Measurements from ENCODE around the gene ADAM17. TPM values are rescaled to one million over a fixed set of nuclear protein-coding genes. Genes with fewer than 3 reads are reported as not detected.
A peak's percentile ranks its signal among the peaks of the same experiment; 100 is the strongest.
"Not testable (repeated sequence)": the region's sequence is repeated elsewhere in the genome, so short reads cannot be mapped to it uniquely, and the experiment has no call there.

ADAM17 gene
- polyA plus RNA-seq, 1 donor: 21.1 TPM

DNA sequence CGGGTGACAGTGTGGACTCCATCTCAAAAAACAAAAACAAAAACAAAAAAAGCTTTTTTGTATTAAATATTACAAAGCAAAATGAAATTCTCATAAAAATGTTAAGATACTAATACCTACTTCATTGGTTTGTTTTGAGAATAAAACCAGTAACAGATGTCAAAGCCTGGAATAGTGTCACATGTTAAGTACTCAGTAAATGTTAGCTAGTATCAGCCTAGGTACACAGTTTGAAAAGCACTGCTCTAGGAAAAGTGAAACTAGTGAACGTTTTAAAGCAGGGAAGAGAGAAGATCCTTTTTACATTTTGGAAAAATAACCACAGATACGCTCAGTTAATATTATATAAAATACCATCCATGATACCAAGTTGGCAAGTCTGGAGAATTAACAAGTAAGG, 37.1 kb upstream of the ADAM17 start:
- peaks cover 27% of the 10 kb centered on the region for H3K36me3 ChIP-seq (ENCODE audit: control insufficient read depth, insufficient read depth, low read length)
- 20% methylated on average over 1 of the region's 3 CpGs for WGBS (ENCODE audit: insufficient coverage, low lambda C conversion rate)
- no peak for DNase-seq

DNA sequence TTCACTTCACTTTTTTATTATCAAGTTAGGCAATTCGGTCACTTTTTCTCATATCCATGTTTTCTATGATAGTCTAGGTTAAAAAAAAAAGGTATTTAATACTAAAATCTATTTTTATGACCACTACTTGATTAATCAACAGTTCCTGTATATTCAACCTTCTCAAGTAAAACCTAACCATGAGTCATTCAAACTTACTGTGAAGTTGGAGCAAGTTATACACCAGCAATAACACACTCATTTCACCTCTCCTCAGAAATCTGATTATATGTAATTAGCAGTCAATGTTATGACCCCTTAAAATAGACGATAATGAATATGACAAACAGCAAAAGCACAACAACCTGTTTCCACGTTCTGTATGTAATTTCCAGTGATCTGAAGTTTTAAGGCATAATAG, 35.0 kb upstream of the ADAM17 start:
- no CpG with 5 or more reads among the region's 3 CpGs for WGBS (ENCODE audit: insufficient coverage, low lambda C conversion rate)
- Histone ChIP-seq H3K4me3 (ENCODE audit: low read length) (no peak overlapping the region), H3K27ac (ENCODE audit: low read length) (no peak overlapping the region), H3K4me1 (ENCODE audit: control insufficient read depth, insufficient read depth, low read length) (no peaks in the 10 kb centered on the region), H3K27me3 (ENCODE audit: control insufficient read depth, insufficient read depth, low read length) (no peaks in the 10 kb centered on the region), H3K36me3 (ENCODE audit: control insufficient read depth, insufficient read depth, low read length) (peaks cover 39% of the 10 kb centered on the region), H3K9me3 (ENCODE audit: control insufficient read depth, low read depth, low read length) (no peaks in the 10 kb centered on the region)
- DNase-seq: no peak

More for the DNA sequence above, 37.1 kb upstream of the ADAM17 start:
- Histone ChIP-seq H3K4me1 (ENCODE audit: control insufficient read depth, insufficient read depth, low read length) (no peaks in the 10 kb centered on the region), H3K9me3 (ENCODE audit: control insufficient read depth, low read depth, low read length) (no peaks in the 10 kb centered on the region), H3K27me3 (ENCODE audit: control insufficient read depth, insufficient read depth, low read length) (no peaks in the 10 kb centered on the region), H3K4me3 (ENCODE audit: low read length) (no peak overlapping the region), H3K27ac (ENCODE audit: low read length) (no peak overlapping the region)

DNA sequence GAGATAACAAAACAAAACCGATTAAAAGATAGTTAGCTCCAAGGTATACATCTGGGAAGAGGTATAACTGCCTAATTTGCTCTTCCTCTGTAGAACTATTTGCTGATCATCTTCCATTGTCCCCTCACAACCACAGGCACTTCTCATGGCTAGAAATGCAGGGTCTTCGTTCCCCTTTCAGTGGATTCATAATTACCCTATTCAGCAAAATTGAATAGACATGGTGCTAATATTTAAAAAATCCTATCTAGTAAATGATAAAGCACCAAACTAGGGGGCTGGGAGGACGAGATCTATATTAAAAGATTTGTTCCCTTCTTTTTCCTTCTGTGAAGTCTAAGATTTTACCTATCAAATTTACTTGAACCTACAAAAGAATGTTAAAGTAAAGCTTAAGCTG, 30.8 kb upstream of the ADAM17 start:
- 100% methylated on average over 1 of the region's 3 CpGs for WGBS (ENCODE audit: insufficient coverage, low lambda C conversion rate)
- no peak for DNase-seq
- Histone ChIP-seq H3K4me3 (ENCODE audit: low read length) (no peak overlapping the region), H3K4me1 (ENCODE audit: control insufficient read depth, insufficient read depth, low read length) (no peaks in the 10 kb centered on the region), H3K27me3 (ENCODE audit: control insufficient read depth, insufficient read depth, low read length) (no peaks in the 10 kb centered on the region), H3K36me3 (ENCODE audit: control insufficient read depth, insufficient read depth, low read length) (peaks cover 51% of the 10 kb centered on the region), H3K27ac (ENCODE audit: low read length) (no peak overlapping the region), H3K9me3 (ENCODE audit: control insufficient read depth, low read depth, low read length) (no peaks in the 10 kb centered on the region)

DNA sequence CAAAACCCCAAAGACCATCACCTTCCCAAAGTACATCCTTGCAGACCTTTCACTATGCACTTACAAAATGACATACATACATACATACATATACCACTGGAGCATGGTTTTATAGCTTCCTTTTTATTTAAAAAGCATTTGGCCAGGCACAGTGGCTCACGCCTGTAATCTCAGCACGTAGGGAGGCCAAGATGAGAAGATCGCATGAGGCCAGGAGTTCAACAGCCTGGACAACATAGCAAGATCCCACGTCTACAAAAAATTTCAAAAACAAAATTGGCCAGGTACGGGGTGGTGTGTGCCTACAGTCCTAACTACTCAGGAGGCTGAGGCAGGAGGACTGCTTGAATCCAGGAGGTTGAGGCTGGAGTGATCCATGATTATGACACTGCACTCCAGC, 29.9 kb upstream of the ADAM17 start:
- H3K27me3 ChIP-seq (ENCODE audit: control insufficient read depth, insufficient read depth, low read length): no peaks in the 10 kb centered on the region
- H3K9me3 ChIP-seq (ENCODE audit: control insufficient read depth, low read depth, low read length): no peaks in the 10 kb centered on the region
- H3K27ac ChIP-seq (ENCODE audit: low read length): no peak overlapping the region
- H3K4me1 ChIP-seq (ENCODE audit: control insufficient read depth, insufficient read depth, low read length): no peaks in the 10 kb centered on the region
- DNase-seq: no peak
- H3K4me3 ChIP-seq (ENCODE audit: low read length): no peak overlapping the region
- H3K36me3 ChIP-seq (ENCODE audit: control insufficient read depth, insufficient read depth, low read length): peaks cover 48% of the 10 kb centered on the region
- WGBS (ENCODE audit: insufficient coverage, low lambda C conversion rate): no CpG with 5 or more reads among the region's 5 CpGs

DNA sequence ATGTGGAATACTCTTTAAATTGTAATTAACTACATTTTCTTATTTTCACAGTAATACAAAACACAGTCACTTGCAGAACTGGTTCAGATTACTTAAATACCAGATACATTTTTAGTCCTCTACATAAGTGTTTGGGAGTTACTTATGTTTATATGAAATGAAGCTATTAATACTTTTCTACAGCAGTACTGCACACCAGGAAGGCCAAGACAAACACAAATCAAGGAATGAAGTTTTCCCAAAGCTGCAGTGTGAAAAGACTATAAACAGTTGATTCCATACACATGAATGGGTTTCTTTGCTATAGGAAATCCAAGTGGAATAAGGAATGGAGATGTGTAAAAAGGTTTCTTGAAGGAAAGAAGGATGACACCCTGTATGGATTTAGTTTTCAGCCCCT, 29.3 kb upstream of the ADAM17 start:
- DNase-seq; H3K9me3 ChIP-seq (ENCODE audit: control insufficient read depth, low read depth, low read length); H3K27ac ChIP-seq (ENCODE audit: low read length); H3K4me3 ChIP-seq (ENCODE audit: low read length); H3K27me3 ChIP-seq (ENCODE audit: control insufficient read depth, insufficient read depth, low read length); H3K4me1 ChIP-seq (ENCODE audit: control insufficient read depth, insufficient read depth, low read length): not testable (repeated sequence)
- H3K36me3 ChIP-seq (ENCODE audit: control insufficient read depth, insufficient read depth, low read length): peaks cover 46% of the 10 kb centered on the region

DNA sequence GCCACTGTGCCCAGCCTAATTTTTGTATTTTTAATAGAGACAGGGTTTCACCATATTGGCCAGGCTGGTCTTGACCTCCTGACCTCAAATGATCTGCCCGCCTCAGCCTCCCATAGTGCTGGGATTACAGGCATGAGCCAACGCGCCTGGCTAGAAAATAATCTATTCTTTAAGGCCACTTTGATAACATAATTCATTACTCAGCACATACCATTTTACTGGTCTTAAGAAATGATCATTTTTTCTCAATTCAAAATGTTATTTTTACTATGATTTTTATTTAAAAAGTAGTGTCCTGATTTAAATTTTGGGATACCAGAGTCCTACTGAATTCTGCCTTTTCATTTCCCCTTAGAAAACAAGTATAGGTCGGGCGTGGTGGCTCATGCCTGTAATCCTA, 27.0 kb upstream of the ADAM17 start:
- H3K9me3 ChIP-seq (ENCODE audit: control insufficient read depth, low read depth, low read length): no peaks in the 10 kb centered on the region
- peaks cover 31% of the 10 kb centered on the region for H3K36me3 ChIP-seq (ENCODE audit: control insufficient read depth, insufficient read depth, low read length)
- no CpG with 5 or more reads among the region's 5 CpGs for WGBS (ENCODE audit: insufficient coverage, low lambda C conversion rate)
- DNase-seq: no peak
- no peak overlapping the region for H3K27ac ChIP-seq (ENCODE audit: low read length)
- no peaks in the 10 kb centered on the region for H3K27me3 ChIP-seq (ENCODE audit: control insufficient read depth, insufficient read depth, low read length)
- H3K4me3 ChIP-seq (ENCODE audit: low read length): no peak overlapping the region
- peaks cover under 1% of the 10 kb centered on the region for H3K4me1 ChIP-seq (ENCODE audit: control insufficient read depth, insufficient read depth, low read length)

DNA sequence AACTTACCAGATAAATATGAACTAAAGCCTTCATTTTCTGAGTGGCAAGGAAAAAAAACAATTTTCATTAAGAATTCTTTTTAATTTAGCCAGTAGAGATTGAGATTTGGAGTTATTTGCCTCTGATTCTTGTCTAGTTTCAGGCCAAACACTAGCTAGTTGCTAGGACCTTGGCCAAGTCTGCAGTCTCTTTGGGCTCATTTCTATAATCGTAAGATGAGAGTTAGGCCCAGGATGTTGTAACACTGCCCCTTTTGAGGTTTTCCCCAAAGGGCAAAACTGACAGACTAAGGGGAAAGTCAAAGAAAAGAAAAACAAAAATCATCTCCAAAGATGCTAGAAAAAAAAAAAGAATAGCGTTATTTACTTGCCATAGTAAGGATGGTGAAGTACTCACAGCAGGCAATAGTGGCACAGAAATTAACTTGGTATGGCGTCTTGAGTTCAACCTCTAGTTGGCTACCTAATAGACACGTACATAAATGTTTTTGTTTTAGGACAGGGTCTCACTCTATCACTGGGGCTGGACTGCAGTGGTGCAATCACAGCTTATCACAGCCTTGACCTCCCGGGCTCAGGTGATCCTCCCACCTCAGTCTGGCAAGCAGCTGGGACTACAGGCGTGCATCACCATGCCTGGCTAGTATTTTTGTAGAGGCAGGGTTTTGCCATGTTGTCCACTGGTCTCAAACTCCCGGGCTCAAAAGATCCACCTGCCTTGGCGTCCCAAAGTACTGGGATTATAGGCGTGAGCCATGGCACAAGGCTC, 23.0 kb upstream of the ADAM17 start:
- Histone ChIP-seq H3K36me3 (ENCODE audit: control insufficient read depth, insufficient read depth, low read length) (peaks cover 7% of the 10 kb centered on the region), H3K4me3 (ENCODE audit: low read length) (no peak overlapping the region), H3K4me1 (ENCODE audit: control insufficient read depth, insufficient read depth, low read length) (peaks cover 9% of the 10 kb centered on the region), H3K9me3 (ENCODE audit: control insufficient read depth, low read depth, low read length) (no peaks in the 10 kb centered on the region), H3K27me3 (ENCODE audit: control insufficient read depth, insufficient read depth, low read length) (no peaks in the 10 kb centered on the region), H3K27ac (ENCODE audit: low read length) (no peak overlapping the region)
- 90% methylated on average over 2 of the region's 9 CpGs for WGBS (ENCODE audit: insufficient coverage, low lambda C conversion rate)
- DNase-seq: no peak

DNA sequence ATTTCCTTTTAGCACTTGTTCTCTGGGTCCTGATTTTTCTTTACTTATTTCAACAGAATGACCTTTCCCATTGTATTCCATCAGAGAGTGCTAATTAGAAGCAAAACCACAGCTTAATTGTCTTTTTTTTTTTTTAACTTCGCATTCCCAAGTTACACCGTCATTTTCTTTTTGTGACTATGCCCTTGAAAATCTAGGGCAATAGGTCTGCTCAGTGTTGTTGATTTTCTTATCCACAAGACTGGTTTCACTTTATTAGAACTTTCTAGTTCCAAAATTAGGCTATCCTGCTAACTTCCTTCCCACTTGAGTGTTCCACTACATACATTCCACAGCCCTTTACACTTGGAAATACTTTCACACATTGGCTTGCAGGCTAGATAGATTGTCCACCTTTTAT, 18.7 kb upstream of the ADAM17 start:
- no peaks in the 10 kb centered on the region for H3K9me3 ChIP-seq (ENCODE audit: control insufficient read depth, low read depth, low read length)
- H3K27me3 ChIP-seq (ENCODE audit: control insufficient read depth, insufficient read depth, low read length): no peaks in the 10 kb centered on the region
- peak; percentile 11 to 72 for DNase-seq
- peak overlapping the region; percentile 47 for H3K27ac ChIP-seq (ENCODE audit: low read length)
- H3K4me1 ChIP-seq (ENCODE audit: control insufficient read depth, insufficient read depth, low read length): peaks cover 9% of the 10 kb centered on the region
- 12% methylated on average over 2 of the region's 2 CpGs for WGBS (ENCODE audit: insufficient coverage, low lambda C conversion rate)
- H3K4me3 ChIP-seq (ENCODE audit: low read length): no peak overlapping the region
- H3K36me3 ChIP-seq (ENCODE audit: control insufficient read depth, insufficient read depth, low read length): no peaks in the 10 kb centered on the region

DNA sequence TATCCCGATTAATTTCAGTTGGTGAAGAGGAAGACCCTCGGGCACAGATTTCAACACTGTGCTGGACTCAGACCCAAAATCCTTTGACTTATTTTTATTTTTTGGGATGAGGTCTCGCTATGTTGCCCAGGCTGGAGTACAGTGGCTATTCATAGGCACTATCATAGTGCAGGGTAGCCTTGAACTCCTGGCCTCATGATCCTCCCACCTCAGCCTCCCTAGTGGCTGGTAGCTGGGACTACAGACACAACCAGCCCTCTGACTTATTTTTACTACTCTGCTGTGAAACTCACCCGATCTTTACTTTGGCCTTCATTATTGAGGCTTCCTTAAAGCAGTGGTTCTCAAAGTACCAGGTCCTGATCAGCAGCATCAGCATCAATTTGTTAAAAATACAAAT, 18.2 kb upstream of the ADAM17 start:
- peak overlapping the region; percentile 47 for H3K27ac ChIP-seq (ENCODE audit: low read length)
- H3K4me3 ChIP-seq (ENCODE audit: low read length): no peak overlapping the region
- H3K36me3 ChIP-seq (ENCODE audit: control insufficient read depth, insufficient read depth, low read length): no peaks in the 10 kb centered on the region
- peak in 1 of 2 donors; percentile 11 for DNase-seq
- H3K4me1 ChIP-seq (ENCODE audit: control insufficient read depth, insufficient read depth, low read length): peaks cover 9% of the 10 kb centered on the region
- H3K27me3 ChIP-seq (ENCODE audit: control insufficient read depth, insufficient read depth, low read length): no peaks in the 10 kb centered on the region
- H3K9me3 ChIP-seq (ENCODE audit: control insufficient read depth, low read depth, low read length): no peaks in the 10 kb centered on the region
- WGBS (ENCODE audit: insufficient coverage, low lambda C conversion rate): no CpG with 5 or more reads among the region's 4 CpGs

DNA sequence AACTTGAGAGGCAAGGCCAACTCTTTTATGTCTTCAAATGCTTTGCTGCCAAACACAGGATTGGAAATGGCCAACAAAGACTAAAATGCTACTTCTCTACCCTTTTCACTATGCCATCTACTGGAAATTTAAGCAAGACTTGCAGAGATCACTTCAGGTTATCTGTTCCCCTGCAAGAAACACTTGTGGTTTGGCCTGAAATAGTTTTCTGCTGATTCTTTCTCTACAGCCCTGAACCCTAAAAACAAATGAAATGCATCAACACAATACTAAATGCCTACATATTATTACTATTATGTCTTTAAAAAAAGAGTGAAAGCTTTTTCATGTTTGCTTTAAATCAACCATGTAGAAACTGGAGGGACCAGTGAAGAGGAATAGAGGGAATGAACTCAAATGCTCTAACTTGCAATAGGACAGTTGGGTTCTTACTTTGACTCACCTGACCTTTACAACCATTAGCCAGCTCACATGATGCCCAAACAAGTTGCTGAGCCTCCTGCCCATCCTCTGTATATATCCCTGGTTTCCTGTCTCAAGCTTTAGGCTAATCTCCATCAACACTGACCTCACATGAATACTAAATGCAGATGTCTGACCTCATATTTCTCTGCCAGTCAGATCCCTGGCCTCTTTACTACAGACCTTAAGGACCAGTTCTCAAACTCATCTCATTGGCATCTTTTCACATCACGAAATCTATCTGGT, 17.5 kb upstream of the ADAM17 start:
- peaks cover 9% of the 10 kb centered on the region for H3K4me1 ChIP-seq (ENCODE audit: control insufficient read depth, insufficient read depth, low read length)
- H3K36me3 ChIP-seq (ENCODE audit: control insufficient read depth, insufficient read depth, low read length): no peaks in the 10 kb centered on the region
- no peaks in the 10 kb centered on the region for H3K9me3 ChIP-seq (ENCODE audit: control insufficient read depth, low read depth, low read length)
- H3K4me3 ChIP-seq (ENCODE audit: low read length): no peak overlapping the region
- H3K27ac ChIP-seq (ENCODE audit: low read length): no peak overlapping the region
- DNase-seq: no peak
- 100% methylated on average over 1 of the region's 1 CpG for WGBS (ENCODE audit: insufficient coverage, low lambda C conversion rate)
- no peaks in the 10 kb centered on the region for H3K27me3 ChIP-seq (ENCODE audit: control insufficient read depth, insufficient read depth, low read length)
